Measurements from ENCODE around the gene DAPL1.

Gene DAPL1

GRCh38 chr2:158777077-158777476, 18.0 kb upstream of the DAPL1 start:
- H3K4me2 ChIP-seq (ENCODE audit: insufficient read depth, low read length, poor library complexity, severe bottlenecking) = no peak overlapping the region
- H3K27ac ChIP-seq (replicated peaks; ENCODE audit: low read length) = no peak overlapping the region
- H2BK120ac ChIP-seq (ENCODE audit: low read depth, low read length) = no peak overlapping the region
- H3K18ac ChIP-seq (ENCODE audit: low read length) = no peak overlapping the region
- H3K4ac ChIP-seq (ENCODE audit: low read length) = no peak overlapping the region
- H2BK5ac ChIP-seq (ENCODE audit: low read length) = no peak overlapping the region
- no peaks in the 10 kb centered on the region for H3K27me3 ChIP-seq (ENCODE audit: control insufficient read depth in 3 of 3, insufficient read depth in 3 of 3, low read depth in 1 of 3, low read length in 3 of 3)
- WGBS, 2 donors (ENCODE audit: extremely low coverage in 2 of 2, insufficient read length in 2 of 2, insufficient replicate concordance in 1 of 2) = no CpG with 5 or more reads among the region's 3 CpGs
- no peak overlapping the region for H2AK5ac ChIP-seq (ENCODE audit: low read depth, low read length)
- H3K4me1 ChIP-seq (ENCODE audit: control insufficient read depth in 2 of 2, insufficient read depth in 1 of 2, low read depth in 1 of 2, low read length in 2 of 2) = peaks cover 0 to 4% of the 10 kb centered on the region in 2 donors
- H2AFZ ChIP-seq (ENCODE audit: low read length) = no peak overlapping the region
- H3K9me3 ChIP-seq (replicated peaks in 1 of 2; ENCODE audit: control insufficient read depth in 2 of 2, insufficient read depth in 1 of 2, low read depth in 1 of 2, low read length in 2 of 2) = no peaks in the 10 kb centered on the region
- H3K14ac ChIP-seq (ENCODE audit: low read length) = no peak overlapping the region
- no peaks in the 10 kb centered on the region for H3K79me1 ChIP-seq (ENCODE audit: low read depth, low read length)
- H4K8ac ChIP-seq (ENCODE audit: low read depth, low read length) = no peak overlapping the region
- H3K23ac ChIP-seq (ENCODE audit: low read depth, low read length, poor library complexity) = no peak overlapping the region
- no peak overlapping the region for H4K91ac ChIP-seq (ENCODE audit: low read depth, low read length, poor library complexity)
- H3K36me3 ChIP-seq (replicated peaks in 1 of 2; ENCODE audit: control insufficient read depth in 2 of 2, insufficient read depth in 2 of 2, low read length in 2 of 2) = no peaks in the 10 kb centered on the region
- H2BK15ac ChIP-seq (ENCODE audit: low read length) = no peak overlapping the region
- no peak overlapping the region for H3K4me3 ChIP-seq (ENCODE audit: low read length in 2 of 2)
- no peak overlapping the region for H3K9ac ChIP-seq (ENCODE audit: low read depth, low read length, poor library complexity)
- H2BK12ac ChIP-seq (ENCODE audit: low read length) = no peak overlapping the region
- DNase-seq (ENCODE audit: low spot score) = no peak

- H3K14ac ChIP-seq (ENCODE audit: low read length) = no peak overlapping the region
- H4K91ac ChIP-seq (ENCODE audit: low read depth, low read length, poor library complexity) = no peak overlapping the region
- no peaks in the 10 kb centered on the region for H3K27me3 ChIP-seq (ENCODE audit: control insufficient read depth in 3 of 3, insufficient read depth in 3 of 3, low read depth in 1 of 3, low read length in 3 of 3)
- WGBS, 2 donors (ENCODE audit: extremely low coverage in 2 of 2, insufficient read length in 2 of 2, insufficient replicate concordance in 1 of 2) = no CpG with 5 or more reads among the region's 2 CpGs
- H3K23ac ChIP-seq (ENCODE audit: low read depth, low read length, poor library complexity) = no peak overlapping the region
- no peak overlapping the region for H2BK120ac ChIP-seq (ENCODE audit: low read depth, low read length)
- peaks cover 0 to 3% of the 10 kb centered on the region in 2 donors for H3K4me1 ChIP-seq (ENCODE audit: control insufficient read depth in 2 of 2, insufficient read depth in 1 of 2, low read depth in 1 of 2, low read length in 2 of 2)
- no peak overlapping the region for H2BK12ac ChIP-seq (ENCODE audit: low read length)
- no peak overlapping the region for H2AK5ac ChIP-seq (ENCODE audit: low read depth, low read length)
- H3K27ac ChIP-seq (replicated peaks; ENCODE audit: low read length) = no peak overlapping the region
- no peaks in the 10 kb centered on the region for H3K36me3 ChIP-seq (replicated peaks in 1 of 2; ENCODE audit: control insufficient read depth in 2 of 2, insufficient read depth in 2 of 2, low read length in 2 of 2)
- H3K79me1 ChIP-seq (ENCODE audit: low read depth, low read length) = no peaks in the 10 kb centered on the region
- H3K9me3 ChIP-seq (replicated peaks in 1 of 2; ENCODE audit: control insufficient read depth in 2 of 2, insufficient read depth in 1 of 2, low read depth in 1 of 2, low read length in 2 of 2) = no peaks in the 10 kb centered on the region
- DNase-seq (ENCODE audit: low spot score) = no peak
- no peak overlapping the region for H2AFZ ChIP-seq (ENCODE audit: low read length)
- H3K18ac ChIP-seq (ENCODE audit: low read length) = no peak overlapping the region
- no peak overlapping the region for H2BK5ac ChIP-seq (ENCODE audit: low read length)
- H2BK15ac ChIP-seq (ENCODE audit: low read length) = no peak overlapping the region
- no peak overlapping the region for H4K8ac ChIP-seq (ENCODE audit: low read depth, low read length)
- H3K4me2 ChIP-seq (ENCODE audit: insufficient read depth, low read length, poor library complexity, severe bottlenecking) = no peak overlapping the region
- H3K9ac ChIP-seq (ENCODE audit: low read depth, low read length, poor library complexity) = no peak overlapping the region
- no peak overlapping the region for H3K4ac ChIP-seq (ENCODE audit: low read length)
- H3K4me3 ChIP-seq (ENCODE audit: low read length in 2 of 2) = no peak overlapping the region
These were observed 16.9 kb upstream of the DAPL1 start for GRCh38 chr2:158778243-158778642.

- H3K4me2 ChIP-seq (ENCODE audit: insufficient read depth, low read length, poor library complexity, severe bottlenecking) = no peak overlapping the region
- no peak overlapping the region for H2AFZ ChIP-seq (ENCODE audit: low read length)
- DNase-seq (ENCODE audit: low spot score) = no peak
- no peak overlapping the region for H3K4ac ChIP-seq (ENCODE audit: low read length)
- no peak overlapping the region for H2AK5ac ChIP-seq (ENCODE audit: low read depth, low read length)
- H3K4me3 ChIP-seq (ENCODE audit: low read length in 2 of 2) = no peak overlapping the region
- no peak overlapping the region for H3K14ac ChIP-seq (ENCODE audit: low read length)
- H3K36me3 ChIP-seq (replicated peaks in 1 of 2; ENCODE audit: control insufficient read depth in 2 of 2, insufficient read depth in 2 of 2, low read length in 2 of 2) = no peaks in the 10 kb centered on the region
- WGBS, 2 donors (ENCODE audit: extremely low coverage in 2 of 2, insufficient read length in 2 of 2, insufficient replicate concordance in 1 of 2) = no CpG with 5 or more reads among the region's 1 CpG
- H2BK15ac ChIP-seq (ENCODE audit: low read length) = no peak overlapping the region
- H4K8ac ChIP-seq (ENCODE audit: low read depth, low read length) = no peak overlapping the region
- H2BK120ac ChIP-seq (ENCODE audit: low read depth, low read length) = no peak overlapping the region
- no peaks in the 10 kb centered on the region for H3K79me1 ChIP-seq (ENCODE audit: low read depth, low read length)
- H3K9ac ChIP-seq (ENCODE audit: low read depth, low read length, poor library complexity) = no peak overlapping the region
- H3K27me3 ChIP-seq (ENCODE audit: control insufficient read depth in 3 of 3, insufficient read depth in 3 of 3, low read depth in 1 of 3, low read length in 3 of 3) = no peaks in the 10 kb centered on the region
- no peak overlapping the region for H4K91ac ChIP-seq (ENCODE audit: low read depth, low read length, poor library complexity)
- no peaks in the 10 kb centered on the region for H3K9me3 ChIP-seq (replicated peaks in 1 of 2; ENCODE audit: control insufficient read depth in 2 of 2, insufficient read depth in 1 of 2, low read depth in 1 of 2, low read length in 2 of 2)
- H2BK5ac ChIP-seq (ENCODE audit: low read length) = no peak overlapping the region
- H3K27ac ChIP-seq (replicated peaks; ENCODE audit: low read length) = no peak overlapping the region
- H3K18ac ChIP-seq (ENCODE audit: low read length) = no peak overlapping the region
- H2BK12ac ChIP-seq (ENCODE audit: low read length) = no peak overlapping the region
- no peak overlapping the region for H3K23ac ChIP-seq (ENCODE audit: low read depth, low read length, poor library complexity)
- peaks cover 0 to 3% of the 10 kb centered on the region in 2 donors for H3K4me1 ChIP-seq (ENCODE audit: control insufficient read depth in 2 of 2, insufficient read depth in 1 of 2, low read depth in 1 of 2, low read length in 2 of 2)
These were observed 15.5 kb upstream of the DAPL1 start for GRCh38 chr2:158779621-158780020.

GRCh38 chr2:158781353-158781961, 13.7 kb upstream of the DAPL1 start:
- H2AFZ ChIP-seq (ENCODE audit: low read length) = no peak overlapping the region
- WGBS, 2 donors (ENCODE audit: extremely low coverage in 2 of 2, insufficient read length in 2 of 2, insufficient replicate concordance in 1 of 2) = no CpG with 5 or more reads among the region's 4 CpGs
- H3K9ac ChIP-seq (ENCODE audit: low read depth, low read length, poor library complexity) = no peak overlapping the region
- H2AK5ac ChIP-seq (ENCODE audit: low read depth, low read length) = no peak overlapping the region
- no peak overlapping the region for H3K14ac ChIP-seq (ENCODE audit: low read length)
- no peak overlapping the region for H4K91ac ChIP-seq (ENCODE audit: low read depth, low read length, poor library complexity)
- no peak overlapping the region for H3K23ac ChIP-seq (ENCODE audit: low read depth, low read length, poor library complexity)
- no peaks in the 10 kb centered on the region for H3K9me3 ChIP-seq (replicated peaks in 1 of 2; ENCODE audit: control insufficient read depth in 2 of 2, insufficient read depth in 1 of 2, low read depth in 1 of 2, low read length in 2 of 2)
- H3K36me3 ChIP-seq (replicated peaks in 1 of 2; ENCODE audit: control insufficient read depth in 2 of 2, insufficient read depth in 2 of 2, low read length in 2 of 2) = no peaks in the 10 kb centered on the region
- no peak overlapping the region for H3K4me3 ChIP-seq (ENCODE audit: low read length in 2 of 2)
- no peak overlapping the region for H3K4ac ChIP-seq (ENCODE audit: low read length)
- no peak overlapping the region for H2BK120ac ChIP-seq (ENCODE audit: low read depth, low read length)
- H4K8ac ChIP-seq (ENCODE audit: low read depth, low read length) = no peak overlapping the region
- peaks cover 0 to 3% of the 10 kb centered on the region in 2 donors for H3K4me1 ChIP-seq (ENCODE audit: control insufficient read depth in 2 of 2, insufficient read depth in 1 of 2, low read depth in 1 of 2, low read length in 2 of 2)
- no peak overlapping the region for H2BK5ac ChIP-seq (ENCODE audit: low read length)
- no peak overlapping the region for H3K4me2 ChIP-seq (ENCODE audit: insufficient read depth, low read length, poor library complexity, severe bottlenecking)
- no peak overlapping the region for H3K18ac ChIP-seq (ENCODE audit: low read length)
- no peaks in the 10 kb centered on the region for H3K27me3 ChIP-seq (ENCODE audit: control insufficient read depth in 3 of 3, insufficient read depth in 3 of 3, low read depth in 1 of 3, low read length in 3 of 3)
- no peak overlapping the region for H2BK15ac ChIP-seq (ENCODE audit: low read length)
- H2BK12ac ChIP-seq (ENCODE audit: low read length) = no peak overlapping the region
- no peak for DNase-seq (ENCODE audit: low spot score)
- no peak overlapping the region for H3K27ac ChIP-seq (replicated peaks; ENCODE audit: low read length)
- no peaks in the 10 kb centered on the region for H3K79me1 ChIP-seq (ENCODE audit: low read depth, low read length)
